ENCODE data around the gene C2.

The C2 gene

DNA sequence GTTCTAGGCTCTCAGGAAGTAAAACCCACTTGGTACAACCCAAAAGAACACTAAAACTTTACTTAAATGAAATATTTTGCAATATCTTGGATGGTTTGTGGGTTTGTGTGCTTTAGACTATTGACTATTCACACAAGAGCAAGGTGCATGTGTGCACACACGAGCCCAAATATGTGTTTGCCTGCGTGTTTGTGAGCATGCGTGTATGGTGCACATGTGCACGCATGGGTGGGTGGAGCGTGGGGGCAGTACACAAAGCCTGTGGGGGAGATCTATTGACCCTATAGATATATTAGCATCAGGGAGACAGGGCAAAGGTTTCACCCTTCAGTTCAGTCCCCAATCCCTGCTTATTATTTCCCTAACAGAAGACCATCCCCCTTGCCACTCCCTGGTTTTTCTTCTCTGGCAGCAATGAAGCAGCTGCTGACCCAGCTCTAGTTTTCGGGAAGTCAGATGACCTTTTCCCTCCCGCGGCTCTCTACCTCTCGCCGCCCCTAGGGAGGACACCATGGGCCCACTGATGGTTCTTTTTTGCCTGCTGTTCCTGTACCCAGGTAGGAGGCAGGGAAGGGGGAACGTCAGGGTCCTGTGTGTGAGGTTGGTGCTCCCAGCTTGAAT, at the start of gene C2:
Gene C2, plus strand, starts transcription at position 476 of the 621 bp plus-strand sequence. Its CDS starts 36 bp downstream, at position 512.
- no peak for DNase-seq (ENCODE audit: low read depth in 2 of 2)

DNA sequence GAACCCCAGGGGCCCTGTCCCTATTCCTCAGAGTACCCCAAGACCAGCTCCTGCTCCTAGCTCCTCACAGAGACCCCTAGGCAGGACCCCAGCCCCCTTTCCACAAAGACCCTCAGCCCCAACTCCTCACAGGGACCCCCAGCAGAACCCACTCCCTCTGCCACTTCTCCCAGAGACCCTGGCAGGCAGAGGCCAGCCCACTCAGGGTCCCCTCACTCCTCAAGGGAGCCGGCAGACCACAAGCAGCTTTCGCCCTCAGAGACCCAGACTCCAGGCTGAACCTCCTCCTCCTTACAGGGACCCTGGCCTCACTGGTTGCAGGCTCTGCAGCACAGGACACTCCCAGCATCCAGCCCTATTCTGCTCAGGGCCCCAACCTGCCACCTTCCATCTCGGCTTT, 49.3 kb upstream of the C2 start:
- no peak for DNase-seq (ENCODE audit: low read depth in 2 of 2)

DNA sequence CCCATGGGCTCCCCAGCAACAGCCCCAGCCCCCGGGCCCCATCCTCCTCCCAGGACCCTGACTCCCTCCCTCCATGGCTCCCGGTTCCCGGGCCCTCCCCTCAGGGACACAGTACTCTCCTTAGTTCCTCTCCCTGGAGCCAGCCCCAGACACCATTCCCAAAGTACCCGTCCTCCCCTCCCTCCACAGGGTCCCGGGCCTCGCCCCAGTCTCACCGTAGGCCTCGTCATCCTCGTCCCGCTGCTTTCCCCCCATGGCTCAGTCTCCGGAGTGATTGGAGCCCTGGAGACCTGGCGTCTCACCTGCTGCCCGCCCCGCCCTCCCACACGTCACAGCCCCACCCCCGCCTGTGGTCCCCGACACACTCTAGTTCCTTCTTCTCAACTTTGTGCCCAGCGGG, 48.8 kb upstream of the C2 start, which contains the start of gene SLC44A4:
Gene SLC44A4, minus strand, starts transcription at position 272 of the 400 bp plus-strand sequence. Its CDS starts 17 bp downstream, at position 255.
- DNase-seq (ENCODE audit: low read depth in 2 of 2), result no peak

DNA sequence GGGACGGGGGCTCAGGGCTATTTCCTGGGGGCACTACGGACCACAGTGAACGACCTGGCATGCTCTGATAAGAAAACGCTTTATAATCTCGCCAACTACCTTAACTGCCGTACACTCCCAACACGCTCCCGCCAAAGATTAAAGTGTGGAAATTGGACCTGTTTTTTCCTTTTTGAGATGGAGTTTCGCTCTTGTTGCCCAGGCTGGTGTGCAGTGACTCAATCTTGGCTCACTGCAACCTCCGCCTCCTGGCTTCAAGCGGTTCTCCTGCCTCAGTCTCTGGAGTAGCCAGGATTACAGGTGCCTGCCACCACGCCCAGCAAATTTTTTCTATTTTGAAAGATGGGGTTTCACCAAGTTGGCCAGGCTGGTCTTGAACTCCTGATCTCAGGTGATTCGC, 48.4 kb upstream of the C2 start:
- DNase-seq (ENCODE audit: low read depth in 2 of 2), result no peak

DNA sequence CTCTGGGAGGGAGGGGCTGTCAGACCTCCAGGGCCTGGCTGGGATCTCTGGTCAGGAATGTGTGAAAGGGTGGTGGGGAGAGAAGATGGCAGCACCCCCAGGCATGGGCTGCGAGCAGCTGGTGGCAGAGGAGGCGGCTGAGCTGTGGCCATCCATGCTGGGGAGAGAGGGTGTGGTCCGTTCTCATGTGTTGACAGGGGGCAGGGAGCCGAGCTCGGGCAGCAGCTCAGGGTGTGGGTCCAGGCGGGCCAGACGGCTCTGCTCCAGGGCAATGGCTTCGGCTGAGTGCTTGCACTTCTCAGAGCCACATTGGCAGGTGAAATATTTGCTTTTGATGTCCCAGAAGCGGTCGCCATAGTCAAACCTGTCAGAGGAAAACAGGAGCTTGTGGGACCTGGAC, 47.6 kb upstream of the C2 start:
- no peak for DNase-seq (ENCODE audit: low read depth in 2 of 2)

DNA sequence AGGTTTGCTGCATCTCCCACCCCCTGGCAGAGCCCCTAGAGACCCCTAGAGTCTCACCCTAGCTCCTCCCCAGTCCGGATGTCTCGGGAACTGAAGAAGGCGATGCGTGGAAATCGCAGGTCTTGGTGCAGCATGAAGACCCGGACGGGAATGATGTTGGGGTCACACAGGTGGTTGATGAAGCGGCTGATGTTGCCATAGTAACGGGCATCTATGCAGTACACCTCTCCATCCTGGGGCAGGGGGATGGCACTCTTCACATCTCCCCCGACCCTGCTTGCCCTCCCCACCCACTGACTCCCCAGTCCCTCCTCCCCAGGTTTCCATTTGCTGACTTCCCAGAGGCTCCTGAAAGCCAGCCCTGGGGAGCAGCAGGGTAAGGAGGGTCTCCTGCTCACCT, 46.9 kb upstream of the C2 start:
- no peak for DNase-seq (ENCODE audit: low read depth in 2 of 2)

DNA sequence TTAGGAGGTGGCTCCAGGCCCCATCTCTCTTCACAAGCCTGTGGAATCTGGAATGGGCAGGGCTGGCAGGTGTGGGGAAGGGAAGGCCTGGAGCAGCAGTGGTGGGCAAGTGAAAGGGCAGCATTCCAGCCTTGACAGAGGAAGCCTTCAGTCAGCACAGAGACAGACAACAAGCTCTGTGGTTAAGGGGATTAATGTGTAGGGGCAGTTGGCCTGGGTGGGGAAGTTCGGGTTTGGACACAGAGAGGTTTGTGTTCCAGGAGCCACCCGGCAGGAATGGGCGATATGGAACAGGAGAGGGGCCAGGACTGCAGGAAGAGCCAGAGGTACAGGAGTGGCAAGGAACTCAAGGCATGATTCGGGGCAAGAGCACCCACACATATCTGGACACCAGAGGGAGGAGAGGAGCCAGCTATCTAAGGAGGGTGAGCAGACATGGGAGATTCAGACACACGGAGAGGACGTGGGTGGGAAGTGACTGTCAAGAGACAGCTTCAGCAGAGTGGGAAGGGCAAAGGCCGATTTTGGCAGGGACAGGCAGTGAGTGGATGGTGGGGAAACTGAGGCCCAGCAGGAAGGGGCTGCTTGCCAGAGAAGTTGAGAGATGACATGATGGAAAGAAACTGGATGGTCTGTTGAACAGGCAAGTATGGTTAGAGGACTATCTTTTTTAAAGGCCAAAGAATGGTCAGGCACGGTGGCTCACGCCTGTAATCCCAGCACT, 46.2 kb upstream of the C2 start:
- no peak for DNase-seq (ENCODE audit: low read depth in 2 of 2)

DNA sequence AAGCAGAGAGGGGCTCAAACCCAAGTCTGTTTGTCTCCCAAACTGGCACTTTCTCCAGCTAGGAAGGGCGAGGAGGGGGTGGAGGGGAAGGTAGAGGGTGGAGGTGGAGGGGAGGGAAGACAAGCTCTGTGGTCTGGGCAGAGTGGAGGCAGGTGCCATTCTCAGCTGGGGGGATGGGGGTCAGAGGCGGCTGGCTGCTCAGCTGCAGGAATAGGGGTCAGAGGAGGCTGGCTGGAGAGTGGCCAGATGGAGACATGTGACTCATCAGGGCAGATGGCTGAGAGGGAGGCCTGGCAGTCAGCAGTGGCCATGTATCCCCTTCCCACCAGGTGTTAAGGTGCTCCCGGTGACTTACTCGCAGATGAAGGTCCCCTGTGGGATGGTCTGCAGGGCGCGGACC, 45.2 kb upstream of the C2 start:
- DNase-seq (ENCODE audit: low read depth in 2 of 2), result no peak

DNA sequence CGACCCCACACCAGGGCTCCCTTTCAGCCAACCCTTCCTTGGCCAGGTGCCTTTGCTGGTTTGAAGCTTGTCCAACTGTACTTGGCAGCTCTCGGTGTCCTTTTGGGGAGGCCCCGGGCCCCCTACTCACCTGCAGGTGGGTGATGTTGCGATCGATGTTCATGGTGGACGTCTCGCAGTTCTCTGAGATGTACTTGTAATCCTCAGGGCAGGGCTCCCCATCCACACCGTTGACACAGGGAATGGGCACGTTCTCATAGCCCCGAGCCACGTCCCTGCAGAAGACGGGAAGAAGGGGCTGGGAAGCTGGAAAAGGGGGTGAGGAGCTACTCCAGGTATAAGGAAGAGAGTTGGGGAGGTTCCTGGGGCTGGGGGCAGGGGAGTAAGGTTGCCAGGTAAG, 43.8 kb upstream of the C2 start:
- no peak for DNase-seq (ENCODE audit: low read depth in 2 of 2)

DNA sequence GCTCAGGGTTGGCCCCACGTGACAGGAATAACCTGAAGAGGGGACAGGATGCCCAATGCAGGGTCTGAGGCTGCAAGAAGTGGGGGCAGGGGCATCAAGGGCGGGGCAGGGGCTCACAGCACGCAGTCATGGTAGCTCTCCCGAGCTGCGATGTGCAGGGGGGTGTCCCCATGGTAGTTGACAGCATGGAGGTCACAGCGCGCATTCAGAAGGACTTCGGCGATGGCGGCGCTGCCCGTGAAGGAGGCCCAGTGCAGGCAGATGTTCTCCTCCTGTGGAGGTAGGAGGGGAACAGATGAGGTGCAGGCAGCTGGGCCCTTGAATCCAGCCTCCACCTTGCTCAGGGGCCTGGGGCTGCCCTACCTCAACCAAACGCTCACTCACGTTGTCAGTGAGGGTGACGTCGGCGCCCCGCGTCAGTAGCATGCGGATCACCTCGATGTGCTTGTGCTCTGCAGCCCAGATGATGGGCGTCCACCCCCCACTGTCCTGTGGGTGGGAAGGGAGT, 42.9 kb upstream of the C2 start:
- DNase-seq (ENCODE audit: low read depth in 2 of 2), result no peak

DNA sequence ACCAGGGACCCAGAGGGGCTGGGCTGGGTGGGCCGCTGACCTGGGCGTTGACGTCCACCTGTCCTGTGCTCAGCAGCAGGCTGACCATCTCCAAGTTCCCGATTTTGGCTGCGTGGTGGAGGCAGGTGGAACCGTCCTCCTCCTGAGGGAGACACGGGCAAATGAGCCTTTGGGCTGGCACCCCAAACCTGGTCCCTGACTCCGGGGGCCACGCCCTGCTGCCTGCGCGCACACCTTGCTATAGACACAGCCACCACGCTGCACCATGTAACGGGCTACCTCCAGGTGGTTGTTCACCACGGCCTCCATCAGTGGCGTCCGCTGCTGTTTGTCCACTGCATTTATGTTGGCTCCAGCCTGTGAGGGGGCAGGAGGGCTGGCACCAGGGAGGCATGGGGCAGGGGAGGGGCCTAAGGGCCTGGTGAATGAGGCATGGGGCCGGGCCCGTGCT, 41.0 kb upstream of the C2 start:
- DNase-seq (ENCODE audit: low read depth in 2 of 2), result no peak

DNA sequence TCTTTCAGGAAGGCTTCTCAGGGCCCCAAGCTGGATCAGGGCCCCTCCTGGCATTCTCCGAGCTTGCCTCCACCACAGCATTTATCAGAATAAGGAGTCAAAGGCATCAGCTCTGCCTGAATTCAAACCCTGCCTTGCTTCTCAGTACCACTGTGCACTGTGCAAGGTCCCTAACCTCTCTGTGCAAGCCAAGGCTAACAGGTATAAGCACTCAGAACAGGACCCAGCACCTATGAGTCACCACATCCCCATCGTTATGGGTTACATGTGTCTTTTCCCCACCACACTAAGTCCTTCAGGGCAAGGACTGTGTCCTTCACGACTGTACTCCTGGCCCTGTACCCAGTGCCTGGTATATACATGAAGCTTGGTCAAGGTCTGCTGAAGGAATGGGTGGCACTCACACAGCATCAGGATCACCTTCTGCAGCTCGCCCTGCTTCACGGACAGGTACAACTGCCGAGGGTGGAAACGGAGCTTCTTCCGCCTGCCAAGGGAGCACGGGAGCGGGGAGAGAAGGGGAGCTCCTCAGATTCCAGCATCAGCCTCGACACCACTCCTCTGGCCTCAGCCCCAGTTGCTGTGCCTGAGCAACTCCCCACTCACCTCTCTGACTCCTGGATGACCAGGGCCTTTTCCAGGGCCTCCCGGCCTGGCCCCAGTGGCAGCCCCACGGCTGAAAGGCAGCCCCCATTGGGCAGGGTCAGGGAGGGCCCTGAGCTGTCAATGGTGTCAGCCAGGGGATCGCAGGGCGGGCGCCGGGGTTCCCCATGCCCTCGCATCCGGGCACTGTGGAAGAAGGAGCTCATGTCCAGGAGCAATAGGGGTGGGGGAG, 40.1 kb upstream of the C2 start:
- DNase-seq (ENCODE audit: low read depth in 2 of 2), result no peak

DNA sequence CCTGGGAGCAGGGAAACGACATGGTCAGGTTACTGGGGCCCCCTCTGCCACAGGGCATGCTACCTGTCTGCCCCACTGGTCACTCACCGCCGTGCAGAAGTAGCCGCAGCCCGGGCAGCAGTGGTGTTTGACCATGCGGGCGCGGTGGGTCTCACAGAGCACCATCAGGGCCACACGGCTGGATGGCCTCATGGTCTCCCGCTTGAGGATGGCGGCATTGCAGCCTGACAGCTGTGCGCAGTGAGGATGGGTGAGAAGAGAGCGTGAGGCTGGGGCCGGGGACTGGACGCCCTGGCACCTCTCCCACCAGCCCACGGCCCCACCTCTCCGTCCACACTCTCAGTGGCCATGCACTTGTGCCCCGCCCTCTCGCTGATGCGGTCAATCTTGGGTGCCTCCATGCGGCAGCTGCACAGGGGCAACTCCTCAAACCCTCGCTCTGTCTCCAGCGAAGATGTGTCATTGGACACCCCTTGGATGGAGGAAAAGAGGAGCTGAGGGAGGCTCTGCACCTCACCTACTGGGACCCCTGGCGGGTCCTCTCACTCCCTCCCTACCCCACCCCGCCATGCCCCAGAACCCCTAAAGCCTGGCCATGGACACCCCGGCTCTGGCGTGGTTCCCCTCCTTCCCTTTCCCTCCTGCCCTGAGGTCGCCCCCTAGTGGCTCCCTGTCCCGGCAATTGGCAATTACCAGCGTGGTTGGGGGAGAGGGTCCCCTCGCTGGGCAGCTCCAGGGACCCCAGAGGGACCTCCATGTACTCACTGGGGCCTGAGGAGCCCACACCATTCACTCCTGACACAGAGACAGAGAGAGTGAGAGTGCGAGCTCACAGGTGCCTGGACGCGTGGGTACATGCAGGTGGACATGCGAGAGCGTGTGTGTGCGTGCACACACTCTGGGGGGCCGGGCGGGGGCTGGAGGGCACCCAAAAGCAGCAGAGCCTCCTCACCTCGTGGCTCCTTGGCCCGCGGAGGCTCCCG, 39.0 kb upstream of the C2 start:
- DNase-seq (ENCODE audit: low read depth in 2 of 2), result peak; percentile 22 to 36

DNA sequence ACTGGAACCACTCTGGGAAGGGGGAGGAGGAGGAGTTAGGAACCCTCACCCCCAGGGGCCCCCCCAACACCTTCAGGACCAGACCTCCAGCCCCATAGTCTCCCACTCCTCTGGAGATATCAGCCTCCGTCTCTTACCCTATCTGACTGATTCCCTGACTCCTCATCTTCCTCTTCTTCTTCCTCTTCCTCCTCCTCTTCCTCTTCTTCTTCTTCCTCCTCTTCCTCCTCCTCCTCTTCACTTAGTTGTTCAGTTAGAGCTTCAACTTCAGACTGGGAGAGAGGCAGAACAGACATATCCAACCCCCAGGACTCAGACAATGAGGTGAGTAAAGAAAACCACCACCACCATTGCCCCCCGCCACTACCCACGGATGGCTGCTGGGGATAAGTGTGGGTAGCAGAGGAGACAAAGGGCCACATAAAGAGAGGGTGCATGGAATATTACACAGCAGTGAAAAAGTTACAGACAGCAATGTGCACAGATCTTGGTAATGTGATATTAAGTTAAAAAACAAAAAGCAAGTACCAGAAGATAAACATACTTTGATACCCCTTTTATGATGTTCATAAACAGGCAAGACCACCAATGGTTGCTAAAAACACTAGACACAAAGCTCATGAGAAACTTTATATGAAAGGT, 38.1 kb upstream of the C2 start:
- no peak for DNase-seq (ENCODE audit: low read depth in 2 of 2)

DNA sequence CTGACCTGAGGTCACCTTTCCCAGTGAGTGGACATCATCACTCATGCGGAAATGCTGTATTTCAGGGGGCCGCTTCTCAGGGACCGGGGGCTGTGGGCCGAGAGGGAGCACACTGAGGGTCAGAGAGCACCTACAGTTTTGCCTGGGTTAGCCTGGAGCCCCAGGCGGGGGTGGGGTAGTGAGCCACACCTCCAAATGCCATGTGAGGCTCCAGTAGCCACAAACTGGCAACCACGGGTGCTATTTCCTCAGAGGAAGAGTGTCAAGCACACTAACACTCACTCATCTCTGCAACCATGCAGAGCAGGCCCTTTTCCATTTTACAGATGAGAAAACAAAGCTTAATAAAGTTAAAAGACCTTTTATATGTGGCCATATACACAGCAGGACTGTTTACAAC, 34.7 kb upstream of the C2 start:
- no peak for DNase-seq (ENCODE audit: low read depth in 2 of 2)

DNA sequence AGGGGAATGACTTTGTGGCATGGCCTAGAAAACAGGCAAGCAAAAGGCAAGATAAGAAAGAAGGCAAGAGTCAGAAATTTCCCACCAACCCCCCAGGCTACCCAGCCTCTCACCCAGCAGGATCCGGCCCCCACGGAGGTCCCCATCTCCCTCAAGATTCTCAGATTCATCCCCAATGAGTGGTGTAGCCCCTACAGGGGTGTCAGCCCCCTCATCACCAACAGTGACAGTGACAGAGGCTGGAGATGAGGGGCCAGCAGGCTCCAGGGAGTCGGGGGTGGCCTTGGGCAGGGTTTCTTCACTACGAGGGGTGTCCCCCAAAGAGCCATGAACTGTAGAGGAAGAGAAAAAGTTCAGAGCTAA, 31.0 kb upstream of the C2 start:
- DNase-seq (ENCODE audit: low read depth in 2 of 2), result no peak

DNA sequence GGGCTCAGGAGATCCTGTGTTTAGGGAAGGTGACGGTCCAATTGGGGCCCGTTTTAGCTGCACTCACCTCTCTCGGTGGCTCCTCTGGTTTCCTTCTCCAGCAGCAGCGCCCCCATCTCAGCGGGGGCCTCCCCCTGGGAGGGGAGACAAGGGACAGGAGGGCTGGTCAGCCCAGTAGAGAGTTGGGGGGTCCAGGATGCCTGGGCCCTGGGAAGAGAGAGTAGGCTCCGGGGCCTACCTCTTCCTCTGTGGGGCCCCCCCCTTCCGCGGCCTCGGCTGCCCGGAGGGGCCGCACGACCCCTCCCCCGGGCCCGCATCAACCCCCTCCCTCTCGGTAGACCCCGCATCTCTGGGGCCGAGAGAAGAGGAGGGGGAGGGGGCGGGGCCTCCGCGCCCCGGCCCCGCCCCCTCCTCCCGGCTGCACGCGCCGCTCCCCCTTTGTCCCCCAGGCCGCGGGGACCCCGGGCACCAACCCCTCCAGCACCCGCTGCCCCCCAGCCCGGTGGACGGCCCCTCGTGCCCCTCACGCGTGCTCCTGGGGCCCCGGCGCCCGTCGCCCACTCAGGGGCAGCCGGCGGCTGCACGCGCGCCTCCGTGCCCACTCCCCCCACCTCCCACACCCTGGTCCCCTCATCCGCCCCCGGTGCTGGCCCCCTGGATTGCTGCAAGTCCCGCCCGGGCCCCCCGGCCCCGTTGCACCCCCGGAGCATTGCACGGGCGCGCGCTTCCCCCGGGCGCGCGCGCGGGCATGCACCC, 30.5 kb upstream of the C2 start:
- DNase-seq (ENCODE audit: low read depth in 2 of 2), result no peak

DNA sequence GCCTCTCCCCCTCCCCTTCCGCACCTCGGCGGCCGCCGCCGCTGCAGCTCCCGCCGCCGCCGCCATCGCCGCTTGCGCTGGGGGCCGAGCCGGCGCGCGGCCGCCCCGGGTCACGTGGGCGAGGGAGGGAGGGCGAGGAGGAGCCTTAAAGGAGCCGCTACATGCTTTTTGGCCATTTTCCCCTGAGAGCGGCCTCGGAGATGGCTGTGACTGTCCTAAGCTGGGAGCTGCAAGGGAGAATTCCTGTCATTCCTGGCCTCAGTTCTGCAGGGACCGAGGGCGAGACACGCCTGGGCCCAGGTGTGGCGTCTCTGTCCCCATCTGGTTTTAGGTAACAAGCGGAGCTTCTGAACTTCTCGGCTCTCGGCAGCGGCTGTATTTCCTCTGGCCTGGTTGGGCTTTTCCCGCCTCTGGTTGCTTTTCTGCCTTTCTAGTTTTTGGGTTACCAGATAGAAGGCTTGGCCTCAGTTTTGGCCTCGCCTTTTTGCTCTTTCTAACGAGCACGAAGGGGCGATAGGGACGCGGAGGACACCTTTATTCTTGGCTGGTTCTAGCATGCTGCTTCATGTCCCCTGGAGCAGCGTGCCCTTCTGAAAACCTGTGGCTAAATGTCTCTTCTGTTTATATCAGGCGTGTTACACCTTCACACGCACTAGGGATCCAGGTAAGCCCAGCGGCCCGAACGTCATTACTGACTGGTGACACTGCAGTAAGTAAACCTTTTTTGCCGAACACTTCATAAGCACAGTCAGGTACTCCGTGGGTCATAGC, 29.7 kb upstream of the C2 start, which contains the start of gene EHMT2:
Gene EHMT2, minus strand, starts transcription at position 87 of the 771 bp plus-strand sequence. Its CDS starts 21 bp downstream, at position 66.
- DNase-seq (ENCODE audit: low read depth in 2 of 2), result peak; percentile 68 to 72

DNA sequence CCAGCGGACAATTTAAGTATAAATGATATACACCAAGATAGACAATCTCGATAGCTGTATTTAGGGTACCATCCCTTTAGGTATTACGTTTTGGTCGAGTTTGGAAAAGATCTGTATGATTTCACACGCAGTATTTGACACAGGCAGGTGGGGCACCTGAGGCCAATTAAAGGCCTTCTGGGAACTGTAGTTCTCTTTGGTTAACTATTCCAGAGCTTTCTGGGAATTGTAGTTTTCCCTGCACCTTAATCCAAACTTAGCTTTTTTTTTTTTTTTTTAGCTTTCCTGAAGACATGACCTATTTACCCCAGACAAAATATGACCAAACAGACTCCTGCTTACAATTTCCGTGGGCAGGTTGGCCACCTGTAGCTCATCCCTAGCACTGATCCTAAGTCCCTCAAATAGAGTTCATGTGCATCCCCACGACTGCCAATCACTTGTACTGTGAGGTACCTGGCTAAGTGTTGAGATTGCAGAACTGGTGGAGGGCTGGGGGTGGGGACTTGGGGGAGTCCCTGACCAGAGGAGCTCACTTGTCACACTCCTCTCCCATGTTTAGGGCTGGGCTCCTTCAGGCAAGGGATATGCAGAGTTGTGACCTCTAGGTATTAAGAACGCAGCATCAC, 29.0 kb upstream of the C2 start:
- DNase-seq (ENCODE audit: low read depth in 2 of 2), result no peak

Measured in stimulated activated CD8-positive, alpha-beta memory T cell treated with anti-CD3 and anti-CD28 coated beads, Interleukin-2, amount 100 ng/mL, for 1 hour (primary cell).